Measurements from ENCODE around the gene MCMBP.
"Not testable (repeated sequence)": the region's sequence is repeated elsewhere in the genome, so short reads cannot be mapped to it uniquely, and the experiment has no call there.

The MCMBP gene

GRCh38 chr10:119878524-119878923, 5.9 kb upstream of the MCMBP start:
- no peak for DNase-seq

GRCh38 chr10:119872860-119873681, 428 bp upstream of the MCMBP start:
- peak; percentile 81 for DNase-seq

- DNase-seq = peak; percentile 49
These were observed 598 bp downstream of the MCMBP start for GRCh38 chr10:119871881-119872609.

- not testable (repeated sequence) for DNase-seq
These were observed 3.2 kb downstream of the MCMBP start for GRCh38 chr10:119869398-119869797.

- DNase-seq = no peak
These were observed 5.3 kb downstream of the MCMBP start for GRCh38 chr10:119867317-119867716.

- DNase-seq = no peak
These were observed 6.9 kb downstream of the MCMBP start for GRCh38 chr10:119865699-119866240.

- no peak for DNase-seq
These were observed 8.6 kb downstream of the MCMBP start for GRCh38 chr10:119863951-119864565.

GRCh38 chr10:119862524-119862923, 10.1 kb downstream of the MCMBP start:
- DNase-seq = no peak

- DNase-seq = no peak
These were observed 11.6 kb downstream of the MCMBP start for GRCh38 chr10:119860866-119861607.

- DNase-seq = no peak
These were observed 13.0 kb downstream of the MCMBP start for GRCh38 chr10:119859420-119860258.

- no peak for DNase-seq
These were observed 14.6 kb downstream of the MCMBP start for GRCh38 chr10:119858063-119858462.

- DNase-seq = no peak
These were observed 19.1 kb downstream of the MCMBP start for GRCh38 chr10:119853574-119853973.

- no peak for DNase-seq
These were observed 19.8 kb downstream of the MCMBP start for GRCh38 chr10:119852822-119853221.

GRCh38 chr10:119852277-119852676, 20.4 kb downstream of the MCMBP start:
- DNase-seq = no peak

- DNase-seq = no peak
These were observed 22.7 kb downstream of the MCMBP start for GRCh38 chr10:119849944-119850343.

- DNase-seq = no peak
These were observed 23.4 kb downstream of the MCMBP start for GRCh38 chr10:119849031-119849789.

GRCh38 chr10:119845656-119846055, 27.0 kb downstream of the MCMBP start:
- DNase-seq = no peak

GRCh38 chr10:119834188-119834587, 38.5 kb downstream of the MCMBP start:
- DNase-seq = no peak

- no peak for DNase-seq
These were observed 39.7 kb downstream of the MCMBP start for GRCh38 chr10:119832951-119833350.

GRCh38 chr10:119831656-119832055, 41.0 kb downstream of the MCMBP start:
- no peak for DNase-seq

- no peak for DNase-seq
These were observed 41.8 kb downstream of the MCMBP start for GRCh38 chr10:119830851-119831250.
